Suprapubic skin (tissue), 4 donors: ENCODE results near the gene MYLK4. TPM values are rescaled to one million over a fixed set of nuclear protein-coding genes. Genes with fewer than 3 reads are reported as not detected.

Experiments
- DNase-seq, 2 donors: peaks; one replicate each; pipeline ENCODE4 v3.0.0-alpha.2; 2019; ENCODE audit warnings: low spot score in 2 of 2
- H3K27ac ChIP-seq: fragments of 200-600 bp; sonication (generic); one replicate; pipeline ENCODE4 v1.5.1; 2019
- H3K27me3 ChIP-seq: fragments of 200-600 bp; sonication (generic); one replicate; pipeline ENCODE4 v1.5.1; 2019
- H3K36me3 ChIP-seq: fragments of 200-600 bp; sonication (generic); one replicate; pipeline ENCODE4 v1.5.1; 2019
- H3K4me1 ChIP-seq: fragments of 200-600 bp; sonication (generic); one replicate; pipeline ENCODE4 v1.5.1; 2019
- H3K4me3 ChIP-seq: fragments of 200-600 bp; sonication (generic); one replicate; pipeline ENCODE4 v1.5.1; 2019; ENCODE audit warnings: mild to moderate bottlenecking
- H3K9me3 ChIP-seq: fragments of 200-600 bp; sonication (generic); one replicate; pipeline ENCODE4 v1.5.1; 2019
- CTCF ChIP-seq, 2 donors: fragments of 200-600 bp in 1 of 2; fragments of 450-650 bp in 1 of 2; sonication (generic) in 1 of 2; IDR thresholded peaks; one replicate each; pipeline ENCODE4 v1.5.1; 2016 to 2019; ENCODE audit warnings: antibody characterized with exemption in 2 of 2, mild to moderate bottlenecking in 1 of 2, moderate library complexity in 1 of 2
- EP300 ChIP-seq: sonication (generic); formaldehyde crosslinking; IDR thresholded peaks from one replicate; pipeline ENCODE4 v1.6.1; 2017; ENCODE audit warnings: antibody characterized with exemption
- POLR2A ChIP-seq, 2 donors: fragments of 450-650 bp; IDR thresholded peaks; one replicate each; pipeline ENCODE4 v1.6.1; 2017; ENCODE audit warnings: antibody characterized with exemption in 2 of 2, mild to moderate bottlenecking in 2 of 2, moderate library complexity in 2 of 2
- POLR2AphosphoS5 ChIP-seq, 3 donors: sonication (generic); formaldehyde crosslinking; IDR thresholded peaks; one replicate each; pipeline ENCODE4 v1.6.1; 2017; ENCODE audit warnings: antibody characterized with exemption in 3 of 3
- WGBS: methylation state at CpG from one replicate; pipeline ENCODE4 v1.1.5; 2018; 5-methylcytosine and 5-hydroxymethylcytosine counted together
- total RNA-seq, 4 donors: library from RNA; depleted of rRNA; stranded (reverse); fragments of >200 nt; gene quantifications; one replicate each; pipeline ENCODE4 v1.1.0, GENCODE V29; 2016

Gene MYLK4
- total RNA-seq, 4 donors from 2014 or later = 1.8 to 6.6 (median 3.5) TPM

- Histone ChIP-seq H3K9me3 (no peaks in the 10 kb centered on the region), H3K4me1 (no peaks in the 10 kb centered on the region), H3K36me3 (no peaks in the 10 kb centered on the region), H3K27me3 (no peaks in the 10 kb centered on the region), H3K27ac (no peak overlapping the region), H3K4me3 (no peak overlapping the region)
- DNase-seq = no peak
- WGBS = 78% methylated on average over 8 of the region's 8 CpGs
- TF ChIP-seq POLR2AphosphoS5 (IDR thresholded peaks at IDR 0.05) (no peak), CTCF (IDR thresholded peaks at IDR 0.05) (no peak), EP300 (no peak), POLR2A (IDR thresholded peaks at IDR 0.05) (no peak)
These were observed 25.2 kb downstream of the MYLK4 start for GRCh38 chr6:2725364-2725988.

- WGBS = 89% methylated on average over 3 of the region's 3 CpGs
- no peak for DNase-seq
- no peak overlapping the region for H3K4me3 ChIP-seq
- no peaks in the 10 kb centered on the region for H3K4me1 ChIP-seq
- H3K27ac ChIP-seq = no peak overlapping the region
- no peaks in the 10 kb centered on the region for H3K27me3 ChIP-seq
- H3K9me3 ChIP-seq = no peaks in the 10 kb centered on the region
- no peak for TF ChIP-seq CTCF (IDR thresholded peaks at IDR 0.05)
- TF ChIP-seq POLR2AphosphoS5 (IDR thresholded peaks at IDR 0.05) = no peak
- no peak for TF ChIP-seq EP300
- no peak for TF ChIP-seq POLR2A (IDR thresholded peaks at IDR 0.05)
- H3K36me3 ChIP-seq = no peaks in the 10 kb centered on the region
These were observed 29.5 kb downstream of the MYLK4 start for GRCh38 chr6:2721219-2721618.

GRCh38 chr6:2719093-2719455, 31.6 kb downstream of the MYLK4 start:
- Histone ChIP-seq H3K36me3 (no peaks in the 10 kb centered on the region), H3K27ac (no peak overlapping the region), H3K4me3 (no peak overlapping the region), H3K4me1 (no peaks in the 10 kb centered on the region), H3K27me3 (no peaks in the 10 kb centered on the region), H3K9me3 (no peaks in the 10 kb centered on the region)
- WGBS = 74% methylated on average over 2 of the region's 2 CpGs
- DNase-seq = no peak
- TF ChIP-seq EP300 = no peak
- no peak for TF ChIP-seq POLR2AphosphoS5 (IDR thresholded peaks at IDR 0.05)
- no peak for TF ChIP-seq CTCF (IDR thresholded peaks at IDR 0.05)
- TF ChIP-seq POLR2A (IDR thresholded peaks at IDR 0.05) = no peak

- no peak for DNase-seq
- no peaks in the 10 kb centered on the region for H3K36me3 ChIP-seq
- H3K9me3 ChIP-seq = no peaks in the 10 kb centered on the region
- TF ChIP-seq EP300 (no peak), POLR2A (IDR thresholded peaks at IDR 0.05) (no peak)
- WGBS = 79% methylated on average over 6 of the region's 6 CpGs
- H3K27me3 ChIP-seq = no peaks in the 10 kb centered on the region
- no peak overlapping the region for H3K4me3 ChIP-seq
- no peaks in the 10 kb centered on the region for H3K4me1 ChIP-seq
- no peak overlapping the region for H3K27ac ChIP-seq
These were observed 32.2 kb downstream of the MYLK4 start for GRCh38 chr6:2718334-2719092.

- Histone ChIP-seq H3K27ac (no peak overlapping the region), H3K36me3 (no peaks in the 10 kb centered on the region), H3K4me1 (no peaks in the 10 kb centered on the region), H3K9me3 (no peaks in the 10 kb centered on the region), H3K27me3 (no peaks in the 10 kb centered on the region), H3K4me3 (no peak overlapping the region)
- TF ChIP-seq CTCF (IDR thresholded peaks at IDR 0.05) (no peak), POLR2A (IDR thresholded peaks at IDR 0.05) (no peak), EP300 (no peak), POLR2AphosphoS5 (IDR thresholded peaks at IDR 0.05) (no peak)
- no peak for DNase-seq
- 86% methylated on average over 9 of the region's 9 CpGs for WGBS
These were observed 33.6 kb downstream of the MYLK4 start for GRCh38 chr6:2716936-2717700.
